NCI-H226 (cell line): Measurements from ENCODE around the gene HNRNPF.
A peak's percentile ranks its signal among the peaks of the same experiment; 100 is the strongest.

Source experiments
- DNase-seq: peaks from one replicate; pipeline ENCODE4 v3.0.0-alpha.2; 2015

Gene HNRNPF

DNA sequence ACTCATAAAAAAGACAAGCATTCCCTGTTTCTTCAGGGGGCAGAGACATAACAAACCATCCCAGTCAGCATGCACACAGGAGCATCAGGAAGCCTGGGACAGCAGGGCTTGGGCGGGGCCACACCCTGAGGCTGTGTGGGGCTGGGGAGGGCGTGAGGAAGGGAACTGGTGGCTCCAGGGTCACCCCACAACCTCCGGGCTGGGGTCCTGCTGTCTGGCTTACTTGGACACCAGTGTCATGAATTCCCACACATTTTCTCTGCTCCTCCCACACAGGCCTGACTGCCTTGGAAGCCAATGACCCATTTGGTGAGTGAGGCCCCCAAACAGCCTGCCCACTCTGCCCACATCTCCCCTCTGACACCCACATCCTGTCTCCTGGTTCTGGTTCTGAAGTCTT, 34.8 kb downstream of the HNRNPF start:
- no peak for DNase-seq

DNA sequence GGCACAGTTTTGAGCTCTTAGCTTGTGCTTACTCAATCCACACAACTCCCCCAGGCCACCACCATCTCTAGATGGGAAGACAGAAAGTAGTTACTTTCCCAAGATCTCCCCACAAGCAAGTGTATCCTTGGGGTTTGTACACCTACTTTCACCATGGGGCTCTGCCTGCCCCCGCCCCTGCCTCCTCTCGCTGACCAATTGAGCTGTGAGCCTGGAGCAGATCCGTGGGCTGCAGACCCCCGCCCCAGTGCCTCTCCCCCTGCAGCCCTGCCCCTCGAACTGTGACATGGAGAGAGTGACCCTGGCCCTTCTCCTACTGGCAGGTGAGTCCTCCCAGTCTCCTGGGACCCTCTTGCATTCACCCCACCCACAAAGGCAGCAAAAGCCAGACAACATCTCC, 35.5 kb downstream of the HNRNPF start:
- DNase-seq = no peak

DNA sequence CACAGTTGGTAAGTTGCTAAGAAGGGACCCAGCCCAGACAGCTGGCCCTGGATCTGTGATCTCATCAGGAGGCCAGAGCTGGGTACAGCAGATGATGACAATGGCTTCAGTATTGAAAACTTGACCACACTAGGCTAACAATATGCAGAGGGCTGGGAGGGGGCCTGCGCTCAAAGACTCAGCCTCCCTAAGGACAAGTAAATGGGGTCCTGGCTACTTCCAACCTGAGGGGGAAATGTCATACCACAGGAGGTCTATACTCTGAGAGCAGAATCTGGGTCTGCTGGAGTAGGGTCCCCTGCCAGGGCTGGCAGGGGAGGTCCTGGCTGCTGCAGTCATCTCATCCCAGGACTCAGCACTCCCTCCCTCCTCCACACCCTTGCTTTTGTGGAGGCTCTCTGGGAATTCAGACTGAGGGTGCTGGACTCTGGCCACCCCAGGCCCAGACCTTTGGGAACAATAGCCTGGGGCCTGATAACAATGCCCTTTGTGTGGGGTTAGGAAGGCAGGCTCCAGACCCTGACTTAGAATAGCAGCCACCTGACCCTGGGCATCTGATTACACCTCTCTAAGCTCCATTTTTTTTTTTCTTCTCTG, 36.1 kb downstream of the HNRNPF start:
- DNase-seq = no peak

DNA sequence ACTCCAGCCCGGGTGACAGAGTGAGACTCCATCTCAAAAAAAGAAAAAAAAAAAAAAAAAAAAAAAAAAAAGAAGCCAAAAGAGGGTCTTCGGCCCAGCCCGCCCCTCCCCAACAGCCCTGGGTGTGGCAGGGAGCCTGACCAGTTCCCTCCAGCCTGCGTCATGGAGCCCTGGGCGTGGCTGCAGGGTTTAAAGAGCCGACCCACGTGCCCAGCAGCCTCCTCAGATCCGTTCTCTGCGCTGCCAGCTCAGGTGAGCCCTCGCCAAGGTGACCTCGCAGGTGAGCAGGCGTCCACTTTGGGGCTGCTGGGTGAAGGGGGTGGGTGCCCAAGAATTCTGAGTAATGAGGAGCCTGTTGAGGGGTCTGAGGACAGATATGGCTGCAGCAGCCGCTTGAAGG, 37.6 kb downstream of the HNRNPF start, which contains the start of gene FXYD4:
Gene FXYD4 (plus strand): TSS at position 219 of the 400 bp plus-strand sequence. CDS start 2,111 bp downstream, outside the sequence.
- DNase-seq = no peak

DNA sequence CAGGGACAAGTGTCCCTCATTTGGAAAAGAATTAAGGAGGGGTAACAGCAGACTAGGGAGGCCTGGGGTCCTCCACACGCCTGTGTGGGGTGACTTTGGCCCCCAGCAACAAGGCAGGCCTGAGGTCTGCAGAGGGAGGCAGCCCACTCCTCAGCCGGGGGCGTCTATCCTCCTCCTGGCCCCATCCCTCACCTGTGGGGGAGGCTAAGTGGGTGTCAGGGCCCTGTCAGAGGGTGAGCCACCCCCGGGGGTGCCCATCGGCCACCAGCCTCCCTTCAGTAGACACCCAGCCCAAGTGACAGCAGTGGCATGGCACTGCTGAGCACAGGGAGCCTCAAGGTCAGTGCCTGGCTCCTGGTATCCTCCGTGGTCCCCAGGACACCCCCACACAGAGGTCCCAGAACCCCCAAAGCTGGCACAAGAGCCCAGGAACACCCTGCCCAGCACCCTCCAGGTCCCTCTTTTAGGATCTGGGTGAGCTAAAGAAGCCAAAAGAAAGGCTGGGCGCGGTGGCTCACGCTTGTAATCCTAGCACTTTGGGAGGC, 38.2 kb downstream of the HNRNPF start:
- no peak for DNase-seq

DNA sequence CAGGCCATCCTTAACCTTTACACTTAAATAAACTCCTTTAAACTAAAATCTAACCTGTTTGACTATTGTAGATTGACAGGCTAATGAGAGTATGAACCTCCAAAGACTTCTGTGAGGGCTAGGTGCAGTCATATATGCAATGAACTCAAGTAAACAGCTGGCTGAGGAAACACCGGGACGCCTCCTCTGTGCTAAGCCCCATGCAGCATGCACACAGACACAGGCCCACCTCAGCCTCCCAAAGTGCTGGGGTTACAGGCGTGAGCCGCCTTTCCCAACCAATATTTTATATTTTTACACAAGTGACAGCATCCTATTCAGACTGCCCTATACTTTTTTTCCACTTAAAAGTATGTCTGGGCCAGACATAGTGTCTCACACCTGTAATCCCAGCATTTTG, 39.1 kb downstream of the HNRNPF start:
- DNase-seq = no peak

DNA sequence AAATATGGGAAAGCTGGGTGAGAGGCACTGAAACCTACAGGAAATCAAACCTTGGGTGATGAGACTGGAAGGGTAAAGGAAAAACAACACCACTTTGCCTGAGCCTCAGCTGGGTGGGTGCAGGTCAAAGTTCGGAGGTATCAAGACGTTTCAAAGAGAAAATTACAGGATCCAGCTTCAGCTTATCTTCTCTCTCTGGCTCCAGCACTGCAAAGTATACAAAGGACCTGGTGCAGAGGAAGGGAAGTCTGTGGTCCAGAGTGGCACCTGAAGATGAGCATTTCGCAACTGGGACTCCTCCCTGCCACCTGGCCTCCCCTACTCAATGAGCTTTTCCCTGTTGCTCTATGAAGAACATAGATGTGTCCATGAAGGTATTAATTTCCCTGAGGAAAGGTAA, 44.0 kb downstream of the HNRNPF start:
- DNase-seq = no peak

DNA sequence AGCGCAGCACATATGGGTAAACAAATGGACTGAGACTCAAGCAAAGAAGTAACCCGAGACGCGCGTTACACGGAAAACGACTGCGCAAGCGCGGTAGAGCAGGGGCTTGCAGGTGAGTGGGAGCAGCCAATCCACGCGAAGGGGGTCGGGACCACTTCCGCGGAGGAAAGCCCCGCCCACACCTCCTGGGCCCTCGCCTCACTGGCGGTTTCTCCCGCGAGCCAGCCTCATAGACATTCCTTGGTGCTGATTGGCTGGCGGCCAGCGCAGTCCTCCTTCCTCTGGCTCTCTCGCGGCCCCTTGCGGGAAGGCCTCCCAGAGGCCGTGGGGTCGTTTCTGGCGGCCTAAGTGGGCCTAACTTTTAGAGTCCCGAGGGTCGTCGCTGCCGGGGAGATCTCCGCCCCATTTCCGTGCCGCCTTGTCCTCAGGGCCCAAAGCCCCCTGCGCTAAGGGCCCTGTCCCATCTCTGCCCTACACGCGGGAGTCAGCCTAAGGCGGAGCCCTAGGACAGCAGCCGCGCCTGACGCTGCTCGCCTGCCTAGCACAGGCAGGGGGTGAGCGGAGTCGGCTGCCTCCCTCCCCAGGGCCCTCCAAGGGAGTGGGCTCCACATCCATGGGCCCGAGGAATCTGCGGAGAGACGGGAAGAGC, 46.7 kb downstream of the HNRNPF start:
- DNase-seq = peak; percentile 94

DNA sequence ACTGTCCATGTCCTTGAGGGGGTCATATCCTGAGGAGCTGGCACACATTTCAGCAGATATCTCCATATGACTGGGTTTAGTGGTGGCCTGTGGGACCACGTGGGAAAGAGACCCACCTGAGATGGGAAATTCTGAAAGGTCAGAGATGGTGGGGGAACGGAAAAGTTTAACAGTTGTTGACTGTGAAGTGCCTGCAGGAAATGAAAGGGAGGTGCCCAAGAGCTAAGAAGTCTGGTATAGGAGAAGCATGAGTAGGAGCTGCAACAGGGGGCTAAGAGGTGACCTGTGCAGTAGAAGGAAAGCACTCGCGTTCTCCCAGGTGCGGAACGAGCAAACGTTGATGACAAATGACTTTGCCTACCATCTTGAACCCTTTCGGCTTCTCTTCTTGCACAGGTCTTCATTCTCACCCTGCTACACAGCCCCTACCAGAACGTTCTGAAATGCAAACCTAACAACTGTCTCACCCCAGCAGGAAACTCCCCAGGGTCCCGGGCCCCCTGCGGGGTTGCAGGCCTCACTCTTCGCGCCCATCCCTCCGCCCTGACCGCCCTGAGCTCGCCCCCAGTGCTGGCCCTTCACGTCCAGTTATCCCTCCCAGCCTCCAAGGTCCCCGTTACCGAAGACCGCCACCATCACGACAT, 47.3 kb downstream of the HNRNPF start:
- DNase-seq = no peak

DNA sequence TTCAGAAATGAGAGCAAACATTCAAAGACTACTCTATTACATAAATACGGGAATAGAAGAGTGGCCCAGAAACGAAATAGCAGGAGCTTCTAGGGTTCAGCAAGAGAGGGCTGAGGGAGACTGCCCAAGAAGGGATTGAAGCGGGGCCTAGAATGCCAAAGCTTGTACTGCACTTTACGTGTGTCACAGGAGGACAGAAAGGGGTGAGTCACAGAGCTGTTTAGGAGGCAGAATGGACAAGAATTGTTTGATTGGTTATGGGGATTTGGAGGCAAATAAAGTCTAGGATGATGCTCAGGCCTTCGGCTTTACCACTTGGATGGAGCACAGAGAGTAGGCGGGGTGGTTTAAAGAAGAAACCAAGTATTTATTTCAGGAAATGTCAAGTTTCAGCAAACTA, 48.9 kb downstream of the HNRNPF start:
- no peak for DNase-seq

DNA sequence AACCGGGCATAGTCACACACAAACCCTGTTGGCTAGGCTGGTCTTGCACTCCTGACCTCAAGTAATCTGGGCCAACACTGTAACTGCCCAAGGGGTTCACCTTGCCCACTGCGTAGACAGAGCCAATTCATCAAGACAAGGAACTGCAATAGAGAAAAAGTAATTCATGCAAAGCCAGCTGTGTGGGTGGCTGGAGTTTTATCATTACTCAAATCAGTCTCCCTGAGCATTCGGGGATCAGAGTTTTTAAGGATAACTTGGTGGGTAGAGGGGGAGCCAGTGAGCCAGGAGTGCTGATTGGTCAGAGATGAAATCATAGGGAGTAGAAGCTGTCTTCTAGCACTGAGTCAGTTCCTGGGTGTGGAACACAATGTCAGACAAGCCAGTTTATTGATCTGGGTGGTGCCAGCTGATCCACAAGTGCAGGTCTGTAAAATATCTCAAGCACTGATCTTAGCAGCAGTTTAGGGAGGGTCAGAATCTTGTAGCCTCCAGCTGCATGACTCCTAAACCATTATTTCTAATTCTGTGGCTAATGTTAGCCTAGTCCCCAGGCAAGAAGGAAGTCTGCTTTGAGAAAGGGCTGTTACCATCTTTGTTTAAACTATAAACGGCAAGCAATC, 53.1 kb downstream of the HNRNPF start:
- DNase-seq = peak; percentile 40

DNA sequence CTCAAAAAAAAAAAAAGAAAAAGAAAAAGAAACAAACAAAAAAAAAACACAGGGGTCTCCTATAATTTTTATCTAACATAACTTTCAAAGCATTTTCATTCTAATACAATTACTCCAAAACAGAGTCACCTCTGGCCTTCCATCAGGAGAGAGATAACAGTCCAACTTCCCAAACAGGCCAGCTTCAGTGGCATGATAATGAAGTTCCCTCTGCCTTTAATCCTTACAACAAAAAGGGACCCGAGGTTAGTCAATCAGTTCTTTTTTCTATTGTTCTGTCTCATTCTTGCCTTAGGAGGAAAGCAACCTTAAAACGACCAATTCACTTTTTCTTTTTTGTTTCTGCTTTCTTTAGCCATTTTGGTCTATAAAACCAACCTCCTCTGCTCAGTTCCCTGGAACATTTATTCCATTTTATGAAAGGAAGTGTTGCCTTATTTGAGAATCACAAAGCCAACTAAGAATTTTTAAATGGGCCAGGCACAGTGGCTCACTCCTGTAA, 54.1 kb downstream of the HNRNPF start:
- DNase-seq = no peak

DNA sequence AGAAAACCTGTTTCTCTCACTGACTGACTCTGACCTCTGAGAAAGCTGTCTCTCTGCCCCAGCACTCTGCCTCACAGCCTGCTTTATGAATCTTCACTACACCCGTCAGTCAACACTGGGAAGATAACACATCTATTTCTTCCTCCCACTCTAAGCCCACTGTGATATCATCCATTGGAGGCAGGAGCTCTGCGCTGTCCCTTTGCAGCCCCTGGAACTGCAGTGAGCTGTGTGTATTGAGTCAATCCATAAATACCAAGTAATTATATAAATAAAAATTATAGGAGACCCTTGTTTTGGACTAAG, 54.7 kb downstream of the HNRNPF start:
- DNase-seq = no peak

DNA sequence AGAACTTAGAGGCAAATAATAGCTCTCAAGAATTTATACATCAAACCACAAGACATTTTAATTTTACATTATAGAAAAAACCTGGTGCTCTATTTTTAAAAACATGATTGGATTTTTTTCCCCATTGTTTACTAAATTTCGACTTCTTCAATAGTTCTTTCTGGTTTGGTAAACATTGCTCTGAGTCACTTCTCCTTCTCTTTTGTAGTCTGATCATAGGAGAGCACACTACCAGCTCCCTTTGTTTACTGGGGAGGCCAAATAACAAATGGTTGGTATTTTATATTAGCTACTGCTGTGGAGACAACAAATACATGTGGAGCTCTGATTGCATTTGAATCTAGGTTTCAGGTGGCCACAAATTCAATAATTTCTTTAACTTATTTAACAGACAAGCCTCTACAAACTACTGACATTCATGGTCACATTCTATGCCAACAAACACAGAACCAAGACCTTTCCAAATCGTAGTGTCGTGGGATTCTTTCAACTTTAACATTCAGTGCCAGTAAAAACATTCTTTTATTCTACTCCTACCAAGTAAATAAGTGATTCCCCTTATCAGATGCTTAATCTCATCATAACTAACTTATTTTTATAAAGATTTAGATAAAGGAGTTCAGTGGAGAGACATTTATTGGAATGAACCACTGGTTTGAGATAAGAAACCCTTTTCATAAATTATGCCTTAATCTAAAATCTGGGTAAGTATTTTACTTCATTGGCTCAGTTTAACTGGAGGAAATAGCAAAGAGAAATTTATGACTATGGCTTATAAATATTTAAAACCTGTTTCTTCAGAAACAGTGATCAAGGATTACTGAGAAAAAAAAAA, 55.3 kb downstream of the HNRNPF start:
- no peak for DNase-seq

DNA sequence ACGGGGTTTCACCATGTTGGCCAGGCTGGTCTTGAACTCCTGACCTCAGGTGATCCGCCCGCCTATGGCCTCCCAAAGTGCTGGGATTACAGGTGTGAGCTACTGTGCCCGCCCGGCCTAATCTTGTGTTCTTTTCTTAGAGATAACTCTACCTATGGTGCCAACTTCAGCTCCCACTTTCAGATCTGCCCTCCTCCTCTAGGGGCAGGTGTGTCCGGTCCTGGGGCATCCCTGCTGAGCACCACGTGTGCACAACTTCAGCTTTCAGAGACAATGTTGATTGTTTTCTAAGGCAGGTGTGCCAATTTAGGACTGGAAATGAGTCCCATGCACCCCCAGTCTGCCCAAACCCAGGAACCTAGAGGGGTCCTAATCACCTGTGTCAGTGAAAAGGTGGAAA, 56.0 kb downstream of the HNRNPF start:
- DNase-seq = no peak

DNA sequence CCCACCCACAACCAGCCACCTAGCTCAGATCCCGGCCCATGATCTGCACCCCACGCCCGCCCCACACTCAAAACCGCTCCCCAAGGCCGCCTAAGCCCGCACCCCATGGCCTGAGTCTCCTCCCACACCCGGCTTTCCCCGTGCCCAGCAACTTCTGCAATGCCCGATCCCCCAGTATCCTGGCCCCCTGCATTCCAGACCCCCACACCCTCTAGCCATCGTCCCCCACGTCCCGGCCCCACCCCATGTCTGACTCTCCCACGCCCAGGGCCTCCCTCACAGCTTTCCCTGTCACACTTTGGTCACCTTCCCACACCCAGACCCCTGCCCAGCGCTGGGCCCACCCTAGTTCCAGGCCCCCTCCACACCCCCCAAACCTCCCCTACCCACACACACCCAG, 57.7 kb downstream of the HNRNPF start:
- no peak for DNase-seq

DNA sequence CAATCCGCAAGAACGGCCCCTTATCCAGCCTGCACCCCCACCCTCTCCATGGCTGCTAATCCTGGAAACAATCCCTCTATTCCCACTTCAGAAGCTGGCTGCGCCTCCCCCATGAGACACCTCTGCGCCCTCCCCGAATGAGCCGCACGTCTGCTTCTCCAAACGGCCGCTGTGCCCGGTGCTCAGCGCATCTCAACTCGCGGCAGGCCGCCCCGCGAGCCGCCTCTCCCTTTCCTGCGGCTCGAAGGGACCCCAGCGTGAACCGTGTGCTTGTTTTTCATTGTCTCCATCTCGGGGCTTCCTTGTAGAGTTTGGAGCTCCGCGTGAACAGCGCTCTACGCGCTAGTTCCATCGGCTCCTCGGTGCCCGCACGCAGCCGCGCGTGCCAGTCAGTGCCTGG, 58.3 kb downstream of the HNRNPF start:
- no peak for DNase-seq

DNA sequence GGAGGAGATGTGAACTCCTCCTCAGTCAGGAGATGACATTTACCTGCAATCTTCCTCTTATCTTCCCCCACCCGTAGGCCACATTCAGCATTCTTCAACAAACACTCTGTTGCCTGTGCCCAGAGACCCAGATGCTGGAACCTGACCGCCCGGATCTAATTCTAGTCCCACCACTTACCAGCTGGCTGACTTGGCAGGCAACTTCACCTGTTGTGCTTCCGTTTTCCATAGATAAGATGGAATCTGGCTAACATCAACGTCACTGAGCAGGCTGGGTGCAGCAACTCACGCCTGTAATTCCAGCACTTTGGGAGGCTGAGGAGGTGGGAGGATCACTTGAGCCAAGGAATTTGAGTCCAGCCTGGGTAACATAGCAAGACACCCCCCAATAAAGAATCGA, 58.8 kb downstream of the HNRNPF start:
- no peak for DNase-seq

DNA sequence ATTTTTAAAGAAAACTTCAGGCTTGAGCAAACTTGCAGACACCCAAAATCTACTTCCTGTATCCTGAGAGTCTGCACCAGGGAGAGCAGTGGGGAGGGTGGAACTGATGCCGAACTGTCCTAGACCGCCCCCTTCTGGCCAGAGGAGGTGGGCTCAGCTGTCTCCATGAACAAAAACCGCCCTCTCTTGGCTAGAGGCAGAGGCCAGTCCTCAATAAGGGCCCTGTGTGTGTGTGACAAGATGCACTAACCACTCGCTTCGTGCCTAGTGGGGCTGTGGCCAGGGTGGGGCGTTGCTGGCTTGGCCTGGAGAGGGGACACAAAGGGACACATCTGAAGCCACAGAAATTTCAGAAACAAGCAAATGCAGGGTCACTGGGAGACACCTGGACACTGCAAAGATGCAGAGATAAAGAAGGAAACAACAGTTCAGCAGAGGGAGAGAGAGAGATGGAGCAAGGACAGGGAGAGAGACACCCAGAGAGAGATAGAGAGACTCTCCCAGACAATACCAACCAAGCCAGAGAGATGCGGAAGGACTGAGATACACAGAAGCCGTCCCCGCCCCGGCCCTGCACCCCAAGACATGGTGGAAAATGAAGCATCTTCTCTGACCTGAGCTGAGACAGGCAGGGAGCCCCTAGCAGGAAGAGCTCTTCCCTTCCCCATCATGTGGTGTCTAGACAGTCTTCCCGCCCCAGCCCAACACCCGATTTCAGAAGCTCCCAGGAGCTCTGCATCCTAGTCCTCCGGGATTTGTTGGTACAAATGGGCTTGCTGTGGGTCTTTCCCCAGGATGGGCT, 60.3 kb downstream of the HNRNPF start:
- DNase-seq = peak; percentile 40

DNA sequence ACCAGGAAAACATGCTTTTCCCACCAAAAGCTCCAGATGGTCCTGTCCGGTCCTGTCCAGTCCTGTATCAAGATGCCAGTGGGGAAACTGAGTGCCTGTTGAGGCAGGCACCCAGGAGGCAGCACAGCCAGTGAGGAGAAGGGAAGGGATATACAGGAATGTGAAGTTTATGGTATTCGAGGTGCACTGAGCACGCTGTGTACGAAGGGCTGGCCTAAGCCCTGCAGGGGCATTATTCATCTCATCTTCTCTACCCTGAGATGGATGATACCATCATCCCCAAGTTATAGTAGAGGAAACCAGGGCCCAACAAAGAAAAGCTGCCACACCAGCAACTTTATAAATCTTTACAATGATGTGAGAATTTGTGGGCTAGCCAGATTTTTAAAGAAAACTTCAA, 61.0 kb downstream of the HNRNPF start:
- DNase-seq = no peak

DNA sequence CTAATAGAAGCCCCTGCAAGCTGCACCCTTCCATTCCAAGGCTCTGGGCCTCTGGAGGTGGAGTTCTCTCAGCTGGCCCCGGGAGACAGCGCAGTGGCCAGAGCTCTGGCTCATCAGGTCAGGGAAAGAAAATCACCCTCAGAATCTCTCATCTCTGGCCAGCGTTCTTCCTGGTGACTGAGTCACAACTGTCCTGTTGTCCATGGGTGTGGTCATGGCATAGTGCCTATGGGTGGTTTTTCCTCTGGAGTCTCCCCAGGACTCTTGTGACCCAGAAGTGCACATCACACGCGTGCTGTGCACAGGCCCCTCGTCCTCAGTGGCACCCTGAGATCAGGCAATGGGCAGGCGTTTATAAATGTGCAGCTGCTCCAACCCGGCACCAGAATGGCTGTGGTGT, 64.9 kb downstream of the HNRNPF start:
- no peak for DNase-seq

DNA sequence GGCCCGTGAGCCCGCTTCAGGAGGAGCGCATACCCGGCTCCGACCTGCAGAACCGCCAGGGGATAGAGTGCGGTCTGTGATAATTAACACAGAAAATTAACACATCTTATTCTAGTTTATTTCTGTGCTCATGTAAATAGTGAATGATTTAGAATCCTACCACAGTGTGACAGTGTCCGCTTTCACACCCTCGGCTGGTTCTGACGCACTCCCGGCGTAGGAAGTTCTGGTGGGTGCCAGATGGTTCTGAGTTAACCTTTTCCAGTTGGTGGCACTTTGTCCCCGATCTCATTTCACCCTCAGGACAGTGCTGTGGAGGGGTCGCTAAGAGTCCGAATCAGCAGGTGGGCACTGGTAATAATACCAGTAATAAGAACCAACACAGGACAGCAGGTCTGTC, 65.9 kb downstream of the HNRNPF start:
- no peak for DNase-seq
